IMR-90 (cell line): ENCODE results near the gene CDKAL1. TPM values are rescaled to one million over a fixed set of nuclear protein-coding genes. Genes with fewer than 3 reads are reported as not detected.

Experiments
- ATAC-seq: fragments of 200-7000 bp; cut with Tn5 transposase; 2 replicates; pipeline ENCODE4 v1.9.1; 2020; ENCODE audit warnings: low read depth, mild to moderate bottlenecking, moderate library complexity
- BruUV-seq: library from RNA; stranded (reverse); fragments of 400-500 nt; replicated peaks from 2 replicates; lab custom pipeline; 2021; lab: Mats Ljungman, UMichigan
- CTCF ChIA-PET: fragments of 300-600 bp; formaldehyde crosslinking; extraction: SDS; loops from one replicate; lab custom pipeline; 2021; ENCODE audit warnings: antibody characterized with exemption; lab: Yijun Ruan, JAX
- POLR2A ChIA-PET: fragments of 300-600 bp; sonication (Branson Sonifier 250); formaldehyde crosslinking; loops from one replicate; lab custom pipeline; 2022; ENCODE audit warnings: antibody characterized with exemption; ENCODE audit not compliant: unreplicated experiment; lab: Charles Lee
- DNase-seq: peaks from one replicate; pipeline ENCODE4 v3.0.0; 2013
- H2AFZ ChIP-seq: replicated peaks from 2 replicates; pipeline ENCODE3; 2013; ENCODE audit warnings: low read length, mild to moderate bottlenecking; ENCODE audit not compliant: poor library complexity
- H2AK5ac ChIP-seq: 2 replicates; pipeline ENCODE4 v1.6.1; 2013; ENCODE audit warnings: low read depth, low read length, inconsistent platforms
- H2AK9ac ChIP-seq: replicated peaks from 2 replicates; pipeline ENCODE3; 2013; ENCODE audit warnings: mild to moderate bottlenecking, low read depth, low read length, moderate library complexity; ENCODE audit not compliant: poor library complexity
- H2BK120ac ChIP-seq: 2 replicates; pipeline ENCODE4 v1.6.1; 2013; ENCODE audit warnings: low read depth, low read length, inconsistent platforms
- H2BK15ac ChIP-seq: 3 replicates; pipeline ENCODE4 v1.6.1; 2013; ENCODE audit warnings: low read depth, low read length, inconsistent platforms
- H2BK20ac ChIP-seq: 2 replicates; pipeline ENCODE4 v1.6.1; 2013; ENCODE audit warnings: low read depth, mild to moderate bottlenecking, inconsistent platforms, low read length, moderate library complexity
- H2BK5ac ChIP-seq: 2 replicates; pipeline ENCODE4 v1.6.1; 2013; ENCODE audit warnings: mild to moderate bottlenecking, low read depth, low read length, inconsistent platforms; ENCODE audit not compliant: poor library complexity, severe bottlenecking
- H3K14ac ChIP-seq: replicated peaks from 2 replicates; pipeline ENCODE4 v1.6.1; 2013; ENCODE audit warnings: low read depth, low read length, inconsistent platforms
- H3K18ac ChIP-seq: 2 replicates; pipeline ENCODE4 v1.6.1; 2013; ENCODE audit warnings: low read depth, low read length, control low read depth
- H3K23ac ChIP-seq: 2 replicates; pipeline ENCODE4 v1.6.1; 2013; ENCODE audit warnings: low read depth, low read length, inconsistent platforms
- H3K27ac ChIP-seq: 2 replicates; pipeline ENCODE4 v1.5.1; 2013; ENCODE audit warnings: mild to moderate bottlenecking, control low read depth, low read length; ENCODE audit not compliant: insufficient read depth
- H3K27me3 ChIP-seq: 2 replicates; pipeline ENCODE4 v1.6.1; 2013; ENCODE audit warnings: low read length; ENCODE audit not compliant: control insufficient read depth, insufficient read depth
- H3K36me3 ChIP-seq: 2 replicates; pipeline ENCODE4 v1.6.1; 2013; ENCODE audit warnings: low read length, mixed read lengths; ENCODE audit not compliant: control insufficient read depth, insufficient read depth
- H3K4ac ChIP-seq: 2 replicates; pipeline ENCODE4 v1.6.1; 2013; ENCODE audit warnings: low read depth, low read length, inconsistent platforms
- H3K4me1 ChIP-seq: 2 replicates; pipeline ENCODE4 v1.6.1; 2013; ENCODE audit warnings: low read length, mixed read lengths; ENCODE audit not compliant: control insufficient read depth, insufficient read depth
- H3K4me2 ChIP-seq: 2 replicates; pipeline ENCODE4 v1.6.1; 2013; ENCODE audit warnings: low read depth, mild to moderate bottlenecking, control low read depth, low read length, moderate library complexity
- H3K4me3 ChIP-seq: 2 replicates; pipeline ENCODE4 v1.5.1; 2013; ENCODE audit warnings: low read depth, mild to moderate bottlenecking, control low read depth, low read length, moderate library complexity; ENCODE audit not compliant: insufficient read depth
- H3K56ac ChIP-seq: 2 replicates; pipeline ENCODE4 v1.6.1; 2013; ENCODE audit warnings: low read length, inconsistent platforms; ENCODE audit not compliant: insufficient read depth; ENCODE audit errors: extremely low read depth
- H3K79me1 ChIP-seq, 2 experiments: 2 replicates each; pipeline ENCODE4 v1.6.1; 2013; ENCODE audit warnings: low read length in 2 of 2, inconsistent platforms in 1 of 2, low read depth in 1 of 2
- H3K9ac ChIP-seq: 2 replicates; pipeline ENCODE4 v1.6.1; 2013; ENCODE audit warnings: low read depth, low read length, control low read depth
- H3K9me1 ChIP-seq: 2 replicates; pipeline ENCODE4 v1.6.1; 2013; ENCODE audit warnings: low read length, inconsistent platforms; ENCODE audit not compliant: insufficient read depth
- H3K9me3 ChIP-seq: 2 replicates; pipeline ENCODE4 v1.6.1; 2013; ENCODE audit warnings: low read length; ENCODE audit not compliant: control insufficient read depth, insufficient read depth
- H4K20me1 ChIP-seq: 2 replicates; pipeline ENCODE4 v1.6.1; 2013; ENCODE audit warnings: low read length, inconsistent platforms; ENCODE audit not compliant: insufficient read depth
- H4K5ac ChIP-seq: 2 replicates; pipeline ENCODE4 v1.6.1; 2013; ENCODE audit warnings: mild to moderate bottlenecking, low read depth, low read length, control low read depth
- H4K8ac ChIP-seq, 2 experiments: 2 replicates each; pipeline ENCODE4 v1.6.1; 2013; ENCODE audit warnings: low read depth in 2 of 2, low read length in 2 of 2, control low read depth in 1 of 2, inconsistent platforms in 1 of 2
- H4K91ac ChIP-seq: 2 replicates; pipeline ENCODE4 v1.6.1; 2013; ENCODE audit warnings: low read depth, low read length, inconsistent platforms; ENCODE audit not compliant: insufficient read depth
- BHLHE40 ChIP-seq: fragments of 150-350 bp; IDR thresholded peaks from 2 replicates; pipeline ENCODE4 v1.6.1; 2016; ENCODE audit warnings: mild to moderate bottlenecking, low read depth, low read length
- CEBPB ChIP-seq: IDR thresholded peaks from 2 replicates; pipeline ENCODE4 v1.6.1; 2012; ENCODE audit warnings: low read depth, low read length, improper control_type of control experiment
- CHD1 ChIP-seq: IDR thresholded peaks from 2 replicates; pipeline ENCODE4 v1.6.1; 2012; ENCODE audit warnings: low read depth, low read length, improper control_type of control experiment
- FOS ChIP-seq: fragments of 150-350 bp; IDR thresholded peaks from 2 replicates; pipeline ENCODE4 v1.6.1; 2016; ENCODE audit warnings: low read depth, low read length
- MAFK ChIP-seq: IDR thresholded peaks from 2 replicates; pipeline ENCODE4 v1.6.1; 2012; ENCODE audit warnings: low read depth, low read length, improper control_type of control experiment
- MAZ ChIP-seq: IDR thresholded peaks from 2 replicates; pipeline ENCODE4 v1.6.1; 2012; ENCODE audit warnings: low read depth, mild to moderate bottlenecking, low read length, improper control_type of control experiment, moderate library complexity, borderline replicate concordance
- MXI1 ChIP-seq: IDR thresholded peaks from 2 replicates; pipeline ENCODE4 v1.6.1; 2012; ENCODE audit warnings: low read depth, mild to moderate bottlenecking, low read length, moderate library complexity, borderline replicate concordance
- NFE2L2 ChIP-seq: fragments of 150-350 bp; IDR thresholded peaks from 2 replicates; pipeline ENCODE4 v1.6.1; 2016; ENCODE audit warnings: low read depth, mild to moderate bottlenecking, low read length
- POLR2A ChIP-seq: IDR thresholded peaks from 2 replicates; pipeline ENCODE4 v1.6.1; 2012; ENCODE audit warnings: mild to moderate bottlenecking, low read depth, low read length
- RAD21 ChIP-seq: IDR thresholded peaks from 2 replicates; pipeline ENCODE4 v1.6.1; 2012; ENCODE audit warnings: low read length, improper control_type of control experiment
- RCOR1 ChIP-seq: IDR thresholded peaks from 2 replicates; pipeline ENCODE4 v1.6.1; 2012; ENCODE audit warnings: mild to moderate bottlenecking, low read length, improper control_type of control experiment; ENCODE audit not compliant: insufficient replicate concordance
- SMC3 ChIP-seq: fragments of 150-350 bp; IDR thresholded peaks from 2 replicates; pipeline ENCODE4 v1.6.1; 2016; ENCODE audit warnings: low read depth, mild to moderate bottlenecking, antibody characterized with exemption, low read length, moderate library complexity
- WGBS, 2 experiments: methylation state at CpG; one replicate each; pipeline versions ENCODE4 v1.1.5 to v1.1.7; 2013; ENCODE audit warnings: missing lambda C conversion rate in 2 of 2; ENCODE audit not compliant: insufficient read length in 1 of 2; ENCODE audit errors: extremely low coverage in 2 of 2; 5-methylcytosine and 5-hydroxymethylcytosine counted together
- dilution Hi-C: fragments of 300-500 bp; cut with HindIII; formaldehyde crosslinking; loops from one replicate; pipeline ENCODE4 v1.14.3; 2018; ENCODE audit warnings: low sequenced_read_pairs; ENCODE audit not compliant: unreplicated experiment
- in situ Hi-C: fragments of 300-500 bp; cut with MboI; formaldehyde crosslinking; loops from 3 replicates; pipeline ENCODE4 v1.14.3; 2019; ENCODE audit warnings: low sequenced_read_pairs, inconsistent platforms, mixed read lengths
- intact Hi-C: fragments of 100-400 bp; cut with micrococcal nuclease; formaldehyde crosslinking; loops from 2 replicates; pipeline ENCODE4 v1.10.0; 2022
- polyA plus RNA-seq, 3 experiments: library from polyadenylated mRNA; depleted of rRNA; stranded (reverse); fragments of >200 nt; gene quantifications; 2 replicates each; pipeline ENCODE4 v1.2.3, GENCODE V29; 2012; ENCODE audit warnings: low replicate concordance in 1 of 3
- total RNA-seq: library from RNA; depleted of rRNA; stranded (reverse); fragments of >200 nt; gene quantifications from 2 replicates; pipeline ENCODE4 v1.2.3, GENCODE V29; 2012
- TF ChIP-seq, protein P1 (sequence below): fragments of 150-350 bp; IDR thresholded peaks from 2 replicates; pipeline ENCODE4 v1.6.1; 2017; ENCODE audit warnings: mild to moderate bottlenecking, antibody characterized with exemption, low read length, low read depth
- TF ChIP-seq, protein P2 (sequence below): fragments of 150-350 bp; IDR thresholded peaks from 2 replicates; pipeline ENCODE4 v1.6.1; 2016; ENCODE audit warnings: low read depth, mild to moderate bottlenecking, low read length, moderate library complexity, borderline replicate concordance

CDKAL1 gene
- total and polyA plus RNA-seq, 2 of the 4 experiments (the other 2 are of a cell fraction), result 3.7 to 13.1 TPM

DNA sequence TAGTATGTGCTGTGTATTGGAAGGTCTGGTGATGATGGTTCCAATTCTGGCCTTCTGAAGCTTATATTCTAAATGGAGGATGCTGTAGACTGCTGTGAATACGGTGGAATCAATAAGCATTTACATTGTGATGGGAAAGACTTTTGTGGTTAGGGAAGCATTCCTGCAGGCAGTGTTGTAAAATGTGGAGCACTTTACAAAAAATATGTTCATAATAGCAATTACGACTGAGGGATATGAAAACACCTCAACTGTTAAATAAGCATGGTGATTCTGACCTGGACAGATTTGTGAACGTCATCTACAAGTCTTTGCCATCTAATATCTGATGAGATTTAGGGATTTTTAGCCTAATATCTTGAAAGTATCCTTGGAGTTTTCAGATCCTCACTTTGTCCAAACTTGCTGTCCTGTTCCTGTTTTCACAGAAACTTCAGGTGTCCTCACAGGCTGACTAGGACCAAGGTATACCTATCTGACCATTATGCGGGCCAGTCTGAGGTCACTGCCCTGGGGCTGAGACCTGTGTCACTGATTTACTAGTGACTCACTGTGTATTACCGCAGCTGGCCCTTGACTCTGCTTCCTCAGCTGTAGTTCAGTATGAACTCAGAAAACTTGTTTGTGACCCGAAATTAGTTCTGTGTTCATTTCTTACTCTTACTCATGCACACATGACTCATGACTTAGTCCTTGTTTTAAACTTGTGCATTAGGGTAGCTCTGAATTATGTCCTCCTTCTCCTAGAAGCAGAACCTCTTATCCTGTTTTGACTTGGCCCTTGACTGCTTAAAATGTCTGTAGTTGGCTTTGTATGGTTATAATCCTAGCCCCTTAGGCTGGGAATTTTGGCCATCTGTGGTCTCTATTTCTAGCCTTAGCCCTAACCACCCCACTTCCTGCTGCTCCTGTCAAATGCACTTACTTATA is 343.0 kb downstream of the CDKAL1 start:
- DNase-seq (peak; percentile 97), ATAC-seq (peak; percentile 85)
- Histone ChIP-seq H4K5ac (peak overlapping the region; percentile 51), H3K9me3 (no peaks in the 10 kb centered on the region), H4K20me1 (no peaks in the 10 kb centered on the region; the same call in 1 of the 2 replicates), H3K36me3 (no peaks in the 10 kb centered on the region), H3K4ac (peak overlapping the region; percentile 81), H3K4me3 (no peak overlapping the region), H2AK9ac (peak overlapping the region; percentile 17), H4K91ac (peak overlapping the region; percentile 62; the same call in 1 of the 2 replicates), H3K23ac (peak overlapping the region; percentile 61; the same call in 1 of the 2 replicates), H3K9ac (peak overlapping the region; percentile 26; the same call in 1 of the 2 replicates), H3K56ac (peak overlapping the region; percentile 71), H3K27me3 (no peaks in the 10 kb centered on the region), H3K4me2 (peak overlapping the region; percentile 44), H2BK15ac (peak overlapping the region; percentile 52; the same call in 2 of the 3 replicates), H3K14ac (peak overlapping the region; percentile 73), H2BK20ac (peak overlapping the region; percentile 77), H2BK120ac (peak overlapping the region; percentile 96), H3K27ac (peak overlapping the region; percentile 90), H3K9me1 (no peaks in the 10 kb centered on the region), H3K79me1 (no peaks in the 10 kb centered on the region), H4K8ac (peak overlapping the region in 1 of 2 experiments; percentile 83; a peak in 2 of 4 replicates), H3K4me1 (peaks cover 7% of the 10 kb centered on the region), H2AK5ac (peak overlapping the region; percentile 47; the same call in 1 of the 2 replicates), H3K18ac (peak overlapping the region; percentile 70), H2AFZ (peak overlapping the region; percentile 25), H2BK5ac (peak overlapping the region; percentile 91)
- dilution Hi-C loops, result no loop called here
- CTCF ChIA-PET, result interaction anchor here (0.5 to 1.8 kb wide), 8 partner anchors 9 to 1657 kb away, joined by 3 to 11 read pairs (median 4); no protein-coding TSS in a partner anchor
- POLR2A ChIA-PET, result interaction anchor here (0.5 to 0.6 kb wide), 2 partner anchors 643 to 987 kb away, joined by 4 to 10 read pairs; no protein-coding TSS in a partner anchor
- in situ Hi-C loops, result no loop called here
- BruUV-seq, result no TSS peak
- intact Hi-C loops, result loop anchor here (5.0 to 10.0 kb wide), 3 partner anchors 130 to 888 kb away; no protein-coding TSS in a partner anchor
- whole genome bisulfite sequencing, 2 experiments, result 0% methylated on average over 2 of the region's 6 CpGs; no CpG with 5 or more reads in 1 of the 2 experiments
- TF ChIP-seq NFE2L2 (no peak), BHLHE40 (0 out of 2 replicates have a peak, but pooled peaks have one; percentile 8), RAD21 (peak; percentile 25; the same call in 1 of the 2 replicates), POLR2A (no peak), MAZ (no peak), SMC3 (no peak), FOS (peak; percentile 98), MAFK (0 out of 2 replicates have a peak, but pooled peaks have one; percentile 18), CHD1 (no peak), CEBPB (peak; percentile 55; the same call in 1 of the 2 replicates), RCOR1 (no peak), MXI1 (no peak)
- TF ChIP-seq, protein P1, sequence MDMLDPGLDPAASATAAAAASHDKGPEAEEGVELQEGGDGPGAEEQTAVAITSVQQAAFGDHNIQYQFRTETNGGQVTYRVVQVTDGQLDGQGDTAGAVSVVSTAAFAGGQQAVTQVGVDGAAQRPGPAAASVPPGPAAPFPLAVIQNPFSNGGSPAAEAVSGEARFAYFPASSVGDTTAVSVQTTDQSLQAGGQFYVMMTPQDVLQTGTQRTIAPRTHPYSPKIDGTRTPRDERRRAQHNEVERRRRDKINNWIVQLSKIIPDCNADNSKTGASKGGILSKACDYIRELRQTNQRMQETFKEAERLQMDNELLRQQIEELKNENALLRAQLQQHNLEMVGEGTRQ, result peak; percentile 41; the same call in 1 of the 2 replicates
- TF ChIP-seq, protein P2, sequence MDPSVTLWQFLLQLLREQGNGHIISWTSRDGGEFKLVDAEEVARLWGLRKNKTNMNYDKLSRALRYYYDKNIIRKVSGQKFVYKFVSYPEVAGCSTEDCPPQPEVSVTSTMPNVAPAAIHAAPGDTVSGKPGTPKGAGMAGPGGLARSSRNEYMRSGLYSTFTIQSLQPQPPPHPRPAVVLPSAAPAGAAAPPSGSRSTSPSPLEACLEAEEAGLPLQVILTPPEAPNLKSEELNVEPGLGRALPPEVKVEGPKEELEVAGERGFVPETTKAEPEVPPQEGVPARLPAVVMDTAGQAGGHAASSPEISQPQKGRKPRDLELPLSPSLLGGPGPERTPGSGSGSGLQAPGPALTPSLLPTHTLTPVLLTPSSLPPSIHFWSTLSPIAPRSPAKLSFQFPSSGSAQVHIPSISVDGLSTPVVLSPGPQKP, result no peak
